Endothelial cell of umbilical vein (primary cell): Measurements from ENCODE around the gene SNX2. TPM values are rescaled to one million over a fixed set of nuclear protein-coding genes. Genes with fewer than 3 reads are reported as not detected.

Source experiments
- BruUV-seq: library from RNA; stranded (reverse); fragments of 400-500 nt; replicated peaks from 2 replicates; lab custom pipeline; 2021; lab: Mats Ljungman, UMichigan
- CTCF ChIA-PET: fragments of 300-600, 350-600 bp; sonication (Branson Sonifier 250); formaldehyde crosslinking; loops from one replicate; lab custom pipeline; 2021; ENCODE audit warnings: antibody characterized with exemption, inconsistent platforms; lab: Charles Lee
- POLR2A ChIA-PET: fragments of 300-600, 350-600 bp; sonication (Branson Sonifier 250); formaldehyde crosslinking; loops from one replicate; lab custom pipeline; 2021; ENCODE audit warnings: antibody characterized with exemption, inconsistent platforms; lab: Charles Lee
- DNase-seq: peaks from one replicate; pipeline ENCODE4 v3.0.0-alpha.2; 2011; ENCODE audit warnings: low read depth, low spot score
- FAIRE-seq: peaks from 2 replicates; lab custom pipeline; 2011; peaks lifted over from hg19 to GRCh38; lab: Jason Lieb, UNC
- H2AFZ ChIP-seq: 2 replicates; pipeline ENCODE4 v1.6.0; 2012; ENCODE audit warnings: low read depth, low read length, control low read depth, inconsistent platforms
- H3K27ac ChIP-seq: 2 replicates; pipeline ENCODE4 v1.5.1; 2011; ENCODE audit warnings: low read depth, mild to moderate bottlenecking, control low read depth, low read length, moderate library complexity; ENCODE audit not compliant: insufficient read depth
- H3K27me3 ChIP-seq, 2 experiments: 2 replicates each; pipeline versions ENCODE4 v1.6.0 to v1.6.1; 2011; ENCODE audit warnings: low read length in 2 of 2, mixed read lengths in 1 of 2; ENCODE audit not compliant: control insufficient read depth in 2 of 2, insufficient read depth in 2 of 2
- H3K36me3 ChIP-seq, 2 experiments: 2 replicates in 1 of 2; 3 replicates in 1 of 2; pipeline ENCODE4 v1.5.1; 2011; ENCODE audit warnings: low read length in 2 of 2, mild to moderate bottlenecking in 1 of 2, moderate library complexity in 1 of 2; ENCODE audit not compliant: control insufficient read depth in 2 of 2, insufficient read depth in 2 of 2; ENCODE audit errors: extremely low read depth in 1 of 2
- H3K4me1 ChIP-seq: 3 replicates; pipeline ENCODE4 v1.5.1; 2011; ENCODE audit warnings: mild to moderate bottlenecking, low read length; ENCODE audit not compliant: control insufficient read depth, insufficient read depth; ENCODE audit errors: extremely low read depth
- H3K4me2 ChIP-seq: 2 replicates; pipeline ENCODE4 v1.6.1; 2011; ENCODE audit warnings: low read length, control low read depth, mixed read lengths; ENCODE audit not compliant: insufficient read depth
- H3K4me3 ChIP-seq, 3 experiments: fragments of 200-600 bp in 1 of 3; sonication (generic), shearing (Covaris generic) in 1 of 3; replicated peaks in 1 of 3; 2 replicates each; pipeline ENCODE4 v1.5.1; 2011 to 2016; ENCODE audit warnings: control low read depth in 3 of 3, low read length in 3 of 3, mild to moderate bottlenecking in 2 of 3, inconsistent platforms in 1 of 3, low read depth in 1 of 3, moderate library complexity in 1 of 3; ENCODE audit not compliant: insufficient read depth in 1 of 3
- H3K79me2 ChIP-seq: 2 replicates; pipeline ENCODE4 v1.6.0; 2012; ENCODE audit warnings: low read length, inconsistent platforms; ENCODE audit not compliant: control insufficient read depth, insufficient read depth
- H3K9ac ChIP-seq: replicated peaks from 2 replicates; pipeline ENCODE3; 2011; ENCODE audit warnings: low read length, control low read depth; ENCODE audit not compliant: insufficient read depth; ENCODE audit errors: extremely low read depth
- H3K9me1 ChIP-seq: replicated peaks from 3 replicates; pipeline ENCODE4 v1.6.0; 2011; ENCODE audit warnings: mild to moderate bottlenecking, low read length; ENCODE audit not compliant: control insufficient read depth, insufficient read depth; ENCODE audit errors: extremely low read depth
- H3K9me3 ChIP-seq: replicated peaks from 2 replicates; pipeline ENCODE4 v1.5.1; 2012; ENCODE audit warnings: low read length, inconsistent platforms; ENCODE audit not compliant: control insufficient read depth, insufficient read depth
- H4K20me1 ChIP-seq: replicated peaks from 2 replicates; pipeline ENCODE3; 2011; ENCODE audit warnings: mild to moderate bottlenecking, low read length; ENCODE audit not compliant: control insufficient read depth, insufficient read depth; ENCODE audit errors: extremely low read depth
- EZH2 ChIP-seq: IDR thresholded peaks from 2 replicates; pipeline ENCODE4 v1.6.1; 2012; ENCODE audit warnings: borderline replicate concordance, low read depth, mild to moderate bottlenecking, moderate library complexity, low read length, inconsistent platforms; ENCODE audit not compliant: severe bottlenecking
- FOS ChIP-seq: IDR thresholded peaks from 2 replicates; pipeline ENCODE4 v1.6.1; 2011; ENCODE audit warnings: mild to moderate bottlenecking, low read length, moderate library complexity, borderline replicate concordance; ENCODE audit not compliant: insufficient read depth
- GATA2 ChIP-seq: IDR thresholded peaks from 2 replicates; pipeline ENCODE4 v1.7.0; 2011; ENCODE audit warnings: low read depth, mild to moderate bottlenecking, moderate library complexity, mixed read lengths, low read length; ENCODE audit not compliant: insufficient read length, insufficient read depth
- JUN ChIP-seq: IDR thresholded peaks from 2 replicates; pipeline ENCODE4 v1.6.1; 2011; ENCODE audit warnings: borderline replicate concordance, low read depth; ENCODE audit not compliant: insufficient read length, insufficient read depth
- MYC ChIP-seq: IDR thresholded peaks from one replicate; pipeline ENCODE4 v1.6.1; 2011; ENCODE audit warnings: mild to moderate bottlenecking, low read depth, low read length
- POLR2A ChIP-seq: IDR thresholded peaks from 2 replicates; pipeline ENCODE4 v1.6.1; 2012; ENCODE audit warnings: low read depth, mild to moderate bottlenecking, control low read depth, low read length
- POLR2AphosphoS5 ChIP-seq: IDR thresholded peaks from 2 replicates; pipeline ENCODE4 v1.6.1; 2012; ENCODE audit warnings: low read depth, mild to moderate bottlenecking, control low read depth, low read length, moderate library complexity; ENCODE audit not compliant: insufficient read depth
- dilution Hi-C: fragments of 300-500 bp; cut with MboI; formaldehyde crosslinking; loops from one replicate; pipeline ENCODE4 v1.15.0; 2019; ENCODE audit warnings: low sequenced_read_pairs; ENCODE audit not compliant: extremely low pct_ligation_motif_present
- intact Hi-C: fragments of 100-400 bp; cut with micrococcal nuclease; formaldehyde crosslinking; loops from one replicate; pipeline ENCODE4 v1.10.0; 2022
- polyA plus RNA-seq, 4 experiments: library from polyadenylated mRNA; depleted of rRNA in 3 of 4; stranded (reverse) in 3 of 4; unstranded in 1 of 4; fragments of >200 nt; gene quantifications; 2 replicates each; pipeline versions ENCODE4 v1.2.1 to v1.2.3, GENCODE V29; 2011 to 2012; ENCODE audit warnings: missing spikeins in 1 of 4
- total RNA-seq: library from RNA; stranded (reverse); gene quantifications from 2 replicates; pipeline ENCODE4 v1.2.3, GENCODE V29; 2021
- TF ChIP-seq, protein P1 (sequence below), 2 donors: IDR thresholded peaks; 1 replicate in 1 of 2; 2 replicates in 1 of 2; pipeline ENCODE4 v1.5.1; 2011; ENCODE audit warnings: low read length in 2 of 2, mild to moderate bottlenecking in 2 of 2, moderate library complexity in 2 of 2, control low read depth in 1 of 2, inconsistent platforms in 1 of 2, low read depth in 1 of 2; ENCODE audit not compliant: insufficient read depth in 1 of 2; ENCODE audit errors: extremely low read depth in 1 of 2
- TF ChIP-seq, protein P2 (sequence below): IDR thresholded peaks from 2 replicates; pipeline ENCODE4 v1.6.1; 2011; ENCODE audit not compliant: insufficient read depth, insufficient read length

SNX2 gene
- total and polyA plus RNA-seq, 2 donors (not counting 3 experiments of a cell fraction or from before 2014, with no cell fraction given), result 14.4 to 51.2 TPM

DNA sequence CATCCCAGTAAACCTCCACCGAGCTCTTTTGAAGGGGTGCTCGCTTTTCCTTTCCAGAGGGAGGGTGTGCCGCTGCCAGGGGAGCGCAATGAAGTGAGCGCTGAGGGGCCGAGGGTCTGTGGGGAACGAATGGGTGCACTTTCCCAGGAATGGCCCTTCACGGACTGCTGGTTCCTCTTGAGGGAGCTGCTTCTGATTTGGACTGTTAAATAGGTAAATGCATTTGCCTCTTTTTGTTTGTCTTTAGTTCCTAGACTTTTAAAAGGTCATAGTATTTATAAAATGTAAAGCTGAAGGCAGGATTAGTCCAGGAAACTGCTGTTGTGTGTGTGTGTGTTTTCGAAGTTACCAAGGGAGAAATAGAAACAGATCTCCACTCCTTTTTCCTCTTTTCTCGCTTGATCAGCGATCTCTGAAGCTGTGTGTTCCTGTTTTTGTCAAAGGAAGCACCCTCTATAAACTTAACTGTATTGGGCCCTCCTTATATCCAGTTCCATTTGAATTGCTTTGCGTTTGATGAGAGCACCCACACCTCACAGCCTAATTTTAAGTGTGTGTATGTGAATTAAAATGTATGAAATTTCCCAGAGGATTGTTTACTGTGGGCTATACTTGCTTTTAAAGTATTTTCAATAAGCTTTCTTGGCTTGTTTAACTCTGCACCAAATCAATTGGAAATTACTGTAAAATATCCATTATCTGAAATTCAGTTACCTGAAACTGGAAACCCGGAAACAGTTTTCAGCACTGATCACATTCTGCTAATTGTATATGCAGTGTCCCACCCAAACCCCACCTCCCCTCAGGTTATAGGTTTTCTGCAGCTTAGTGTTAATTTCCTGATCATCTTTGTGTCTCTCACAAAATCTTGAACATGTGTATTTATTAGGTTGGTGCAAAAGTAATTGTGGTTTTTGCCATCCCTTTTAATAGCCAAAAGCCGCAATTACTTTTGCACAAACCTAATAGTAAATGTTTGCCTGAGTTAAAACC, 966 bp downstream of the SNX2 start:
- peak overlapping the region; percentile 98 for H3K4me2 ChIP-seq
- no peaks in the 10 kb centered on the region for H4K20me1 ChIP-seq
- H3K9me1 ChIP-seq, result no peaks in the 10 kb centered on the region
- dilution Hi-C loops (no loop called here), intact Hi-C loops (loop anchor here (1.0 to 2.0 kb wide), 4 partner anchors 25 to 259 kb away; no protein-coding TSS in a partner anchor)
- peak overlapping the region; percentile 44 for H3K27ac ChIP-seq
- ChIA-PET CTCF (interaction anchor here (0.6 to 3.5 kb wide), 11 partner anchors 8 to 835 kb away, joined by 3 to 34 read pairs (median 3); no protein-coding TSS in a partner anchor), POLR2A (no interaction called here)
- no peaks in the 10 kb centered on the region for H3K36me3 ChIP-seq
- peak overlapping the region; percentile 84 to 88 (median 86) for H3K4me3 ChIP-seq
- H3K4me1 ChIP-seq, result peaks cover 18% of the 10 kb centered on the region
- DNase-seq (peak; percentile 63), FAIRE-seq (peak; percentile 55)
- H3K27me3 ChIP-seq, result peaks cover 0 to 3% of the 10 kb centered on the region in 2 experiments
- no peaks in the 10 kb centered on the region for H3K9me3 ChIP-seq
- TF ChIP-seq JUN (no peak), EZH2 (no peak)
- BruUV-seq, result TSS peak; percentile 28
- peak overlapping the region; percentile 96 for H2AFZ ChIP-seq
- H3K9ac ChIP-seq, result peak overlapping the region; percentile 82
- peaks cover 40% of the 10 kb centered on the region for H3K79me2 ChIP-seq

DNA sequence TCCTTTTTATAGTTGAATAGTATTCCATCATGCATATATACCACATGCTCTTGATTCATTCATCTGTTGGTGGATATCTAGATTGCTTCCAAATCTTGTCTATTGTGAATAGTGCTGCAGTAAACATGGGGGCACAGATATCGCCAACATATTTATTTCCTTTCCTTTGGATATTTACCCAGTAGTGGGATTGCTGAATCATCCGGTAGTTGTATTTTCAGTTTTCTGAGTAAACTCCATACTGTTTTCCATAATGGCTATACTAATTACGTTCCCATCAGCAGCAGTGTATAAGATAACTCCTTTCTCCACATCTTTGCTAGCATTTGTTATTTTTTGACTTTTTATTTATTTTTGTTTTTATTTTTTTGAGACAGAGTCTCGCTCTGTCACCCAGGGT, 3.3 kb downstream of the SNX2 start:
- dilution Hi-C loops, result no loop called here
- H4K20me1 ChIP-seq, result peaks cover 4% of the 10 kb centered on the region
- no TSS peak for BruUV-seq

More for the DNA sequence above, 3.3 kb downstream of the SNX2 start:
- H3K36me3 ChIP-seq, result no peaks in the 10 kb centered on the region
- H3K4me3 ChIP-seq, result no peak overlapping the region
- no peak overlapping the region for H3K4me2 ChIP-seq
- H3K79me2 ChIP-seq, result peaks cover 52% of the 10 kb centered on the region
- H3K4me1 ChIP-seq, result peaks cover 18% of the 10 kb centered on the region
- no peaks in the 10 kb centered on the region for H3K27me3 ChIP-seq
- H3K9me1 ChIP-seq, result no peaks in the 10 kb centered on the region
- ChIA-PET POLR2A (no interaction called here), CTCF (no interaction called here)
- no peak overlapping the region for H2AFZ ChIP-seq
- TF ChIP-seq MYC (no peak), JUN (no peak), GATA2 (no peak), EZH2 (no peak), POLR2A (no peak), POLR2AphosphoS5 (no peak), FOS (no peak)
- TF ChIP-seq, protein P1, sequence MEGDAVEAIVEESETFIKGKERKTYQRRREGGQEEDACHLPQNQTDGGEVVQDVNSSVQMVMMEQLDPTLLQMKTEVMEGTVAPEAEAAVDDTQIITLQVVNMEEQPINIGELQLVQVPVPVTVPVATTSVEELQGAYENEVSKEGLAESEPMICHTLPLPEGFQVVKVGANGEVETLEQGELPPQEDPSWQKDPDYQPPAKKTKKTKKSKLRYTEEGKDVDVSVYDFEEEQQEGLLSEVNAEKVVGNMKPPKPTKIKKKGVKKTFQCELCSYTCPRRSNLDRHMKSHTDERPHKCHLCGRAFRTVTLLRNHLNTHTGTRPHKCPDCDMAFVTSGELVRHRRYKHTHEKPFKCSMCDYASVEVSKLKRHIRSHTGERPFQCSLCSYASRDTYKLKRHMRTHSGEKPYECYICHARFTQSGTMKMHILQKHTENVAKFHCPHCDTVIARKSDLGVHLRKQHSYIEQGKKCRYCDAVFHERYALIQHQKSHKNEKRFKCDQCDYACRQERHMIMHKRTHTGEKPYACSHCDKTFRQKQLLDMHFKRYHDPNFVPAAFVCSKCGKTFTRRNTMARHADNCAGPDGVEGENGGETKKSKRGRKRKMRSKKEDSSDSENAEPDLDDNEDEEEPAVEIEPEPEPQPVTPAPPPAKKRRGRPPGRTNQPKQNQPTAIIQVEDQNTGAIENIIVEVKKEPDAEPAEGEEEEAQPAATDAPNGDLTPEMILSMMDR (IDR thresholded peaks at IDR 0.05; ENCODE audit: extremely low read depth in 1 of 2, insufficient read depth in 1 of 2, low read depth in 1 of 2, low read length in 2 of 2), result no peak
- TF ChIP-seq, protein P2, sequence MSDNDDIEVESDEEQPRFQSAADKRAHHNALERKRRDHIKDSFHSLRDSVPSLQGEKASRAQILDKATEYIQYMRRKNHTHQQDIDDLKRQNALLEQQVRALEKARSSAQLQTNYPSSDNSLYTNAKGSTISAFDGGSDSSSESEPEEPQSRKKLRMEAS, result no peak
- H3K9ac ChIP-seq, result no peak overlapping the region
- no peak for DNase-seq
- FAIRE-seq, result no peak
- H3K9me3 ChIP-seq, result no peaks in the 10 kb centered on the region
- intact Hi-C loops, result no loop called here
- no peak overlapping the region for H3K27ac ChIP-seq
